K562 (cell line): ENCODE measurements around the gene UNC93B1. TPM values are rescaled to one million over a fixed set of nuclear protein-coding genes. Genes with fewer than 3 reads are reported as not detected.

ENCODE experiments used
- CBX8 ChIP-seq: fragments of 200-600 bp; sonication (generic); IDR thresholded peaks from 2 replicates; pipeline ENCODE4 v1.6.1; 2012; ENCODE audit warnings: borderline replicate concordance, mixed run types, low read depth, mild to moderate bottlenecking, moderate library complexity, mixed read lengths, low read length, control low read depth, inconsistent platforms; ENCODE audit not compliant: poor library complexity, severe bottlenecking; ENCODE audit errors: extremely low read depth
- DNMT1 ChIP-seq: fragments of 450-650 bp; IDR thresholded peaks from 2 replicates; pipeline ENCODE4 v1.6.1; 2016; ENCODE audit warnings: antibody characterized with exemption, mild to moderate bottlenecking
- E2F6 ChIP-seq, 2 experiments: IDR thresholded peaks; 2 replicates each; pipeline ENCODE4 v1.6.1; 2011; ENCODE audit warnings: borderline replicate concordance in 1 of 2, control low read depth in 1 of 2, low read depth in 1 of 2, low read length in 1 of 2, mild to moderate bottlenecking in 1 of 2, mixed read lengths in 1 of 2, moderate library complexity in 1 of 2; ENCODE audit not compliant: insufficient read depth in 1 of 2, insufficient read length in 1 of 2, poor library complexity in 1 of 2, severe bottlenecking in 1 of 2; ENCODE audit errors: extremely low read depth in 1 of 2
- ELF2 ChIP-seq: fragments of 250-450 bp; sonication (Bioruptor Pico); IDR thresholded peaks from 2 replicates; pipeline ENCODE4 v1.5.0; 2021; ENCODE audit warnings: mild to moderate bottlenecking
- EP400 ChIP-seq: fragments of 450-650 bp; IDR thresholded peaks from 2 replicates; pipeline ENCODE4 v1.6.1; 2017; ENCODE audit warnings: antibody characterized with exemption, mild to moderate bottlenecking, moderate library complexity
- FOXA3 ChIP-seq, 2 experiments: fragments of 450-650 bp in 1 of 2; sonication (generic) in 1 of 2; formaldehyde crosslinking; IDR thresholded peaks in 1 of 2; conservative IDR thresholded peaks in 1 of 2; 2 replicates each; pipeline versions ENCODE4 v1.4.0 to v1.8.0; 2020 to 2022; ENCODE audit warnings: mild to moderate bottlenecking in 2 of 2, missing genetic modification reagents in 1 of 2
- HCFC1 ChIP-seq: IDR thresholded peaks from 2 replicates; pipeline ENCODE4 v1.6.1; 2012; ENCODE audit warnings: low read depth, low read length, improper control_type of control experiment
- NFIC ChIP-seq: fragments of 450-650 bp; IDR thresholded peaks from 2 replicates; pipeline ENCODE4 v1.6.1; 2017; ENCODE audit warnings: mild to moderate bottlenecking, inconsistent platforms
- NR2C2 ChIP-seq, 2 experiments: fragments of 200-800 bp in 1 of 2; sonication (Bioruptor generic) in 1 of 2; sonication (generic) in 1 of 2; formaldehyde crosslinking in 1 of 2; IDR thresholded peaks; 2 replicates each; pipeline versions ENCODE4 v1.6.1 to v1.8.0; 2016 to 2022; ENCODE audit warnings: mild to moderate bottlenecking in 1 of 2, missing compliant biosample characterization in 1 of 2, missing genetic modification characterization in 1 of 2, missing genetic modification reagents in 1 of 2
- PHF8 ChIP-seq: fragments of 200-600 bp; sonication (generic); IDR thresholded peaks from 2 replicates; pipeline ENCODE4 v1.6.1; 2012; ENCODE audit warnings: mixed run types, mild to moderate bottlenecking, inconsistent platforms, low read length, moderate library complexity, borderline replicate concordance
- PKNOX1 ChIP-seq: fragments of 450-650 bp; IDR thresholded peaks from 2 replicates; pipeline ENCODE4 v1.6.1; 2016
- PTTG1 ChIP-seq: fragments of 450-650 bp; IDR thresholded peaks from 2 replicates; pipeline ENCODE4 v1.6.1; 2016; ENCODE audit warnings: low read depth, mild to moderate bottlenecking, missing genetic modification characterization, missing compliant biosample characterization
- XRCC5 ChIP-seq: fragments of 200-400 bp; formaldehyde crosslinking; IDR thresholded peaks from 2 replicates; pipeline ENCODE4 v1.6.1; 2017; ENCODE audit warnings: low read depth, mild to moderate bottlenecking, low read length
- ZNF175 ChIP-seq: fragments of 200-800 bp; sonication (Bioruptor generic); IDR thresholded peaks from 2 replicates; pipeline ENCODE4 v1.6.1; 2016; ENCODE audit warnings: low read depth, mild to moderate bottlenecking, missing genetic modification characterization, missing compliant biosample characterization
- polyA plus RNA-seq, 8 experiments: library from polyadenylated mRNA; depleted of rRNA in 4 of 8; stranded (reverse) in 5 of 8; unstranded in 3 of 8; fragments of >200 nt; fragmentation: Nextera tagmentation in 2 of 8; fragmentation: Illumina TruSeq in 1 of 8; extraction: Ambion mirVana in 2 of 8; extraction: Trizol in 1 of 8; gene quantifications; 2 replicates each; pipeline versions ENCODE4 v1.2.1 to v1.2.3, GENCODE V29; 2011 to 2014; ENCODE audit warnings: inconsistent platforms in 1 of 8, missing spikeins in 1 of 8
- total RNA-seq, 7 experiments: library from RNA; depleted of rRNA in 6 of 7; stranded (reverse); fragments of >200 nt in 6 of 7; fragmentation: Illumina TruSeq in 2 of 7; extraction: Trizol in 2 of 7; gene quantifications; 2 replicates each; pipeline versions ENCODE4 v1.2.1 to v1.2.3, GENCODE V29; 2011 to 2021; ENCODE audit warnings: low replicate concordance in 1 of 7
- TF ChIP-seq, protein P1 (sequence below): sonication (generic); formaldehyde crosslinking; IDR thresholded peaks from 2 replicates; pipeline ENCODE4 v1.8.0; 2022; ENCODE audit warnings: mild to moderate bottlenecking, missing genetic modification reagents, borderline replicate concordance
- TF ChIP-seq, protein P2 (sequence below): fragments of 450-650 bp; IDR thresholded peaks from 2 replicates; pipeline ENCODE4 v1.6.1; 2014; ENCODE audit warnings: low read depth, mild to moderate bottlenecking, moderate library complexity, borderline replicate concordance
- TF ChIP-seq, protein P3 (sequence below): fragments of 250-450 bp; sonication (Bioruptor Pico); IDR thresholded peaks from 2 replicates; pipeline ENCODE4 v1.9.0; 2021; ENCODE audit warnings: mild to moderate bottlenecking

Gene UNC93B1
- total and polyA plus RNA-seq, 9 of the 15 experiments (the other 6 are each of a cell fraction or from before 2014, with no cell fraction given): 0.10 to 13.6 (median 6.5) TPM

DNA sequence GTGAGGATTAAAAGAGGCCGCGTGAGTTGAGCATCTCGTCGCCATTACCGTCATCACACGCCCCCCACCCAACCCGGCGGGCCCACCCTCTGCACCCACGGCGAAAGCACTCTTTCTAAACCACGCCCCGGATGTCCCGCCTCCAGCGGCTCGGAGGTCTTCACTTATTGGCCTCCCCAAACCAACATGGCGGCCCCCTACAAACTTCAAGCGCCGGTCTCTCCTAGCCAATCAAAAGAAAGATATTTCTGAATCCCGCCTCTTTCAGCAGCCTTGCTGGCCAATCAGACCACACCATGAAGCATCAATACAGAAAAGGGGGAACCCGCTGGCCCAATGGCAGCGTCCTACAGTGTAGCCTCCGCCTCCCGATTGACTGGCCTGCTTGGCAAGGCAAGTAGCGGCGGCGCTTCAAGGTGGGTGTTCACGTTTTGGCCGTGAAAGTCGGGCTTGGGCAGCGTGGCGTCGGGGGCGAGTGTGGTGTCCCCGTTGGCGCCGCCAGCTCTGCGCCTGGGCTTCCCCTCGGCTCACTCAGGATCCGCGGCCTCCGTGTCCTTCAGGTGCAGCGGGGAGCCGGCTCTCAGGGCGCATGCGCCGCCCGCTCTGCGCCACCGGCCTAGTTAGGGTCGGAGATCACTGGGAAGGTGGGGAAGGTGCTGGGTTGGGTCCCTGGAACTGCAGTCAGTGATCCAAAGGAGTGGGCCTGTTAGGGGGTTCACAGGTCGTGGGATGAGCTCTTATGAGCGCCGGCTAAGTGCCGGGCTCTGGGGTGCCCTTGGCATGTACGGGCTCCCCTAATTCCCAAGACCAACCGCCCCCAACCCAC, 26.6 kb upstream of the UNC93B1 start, which contains the start of gene NDUFS8 (continued):
- peak; percentile 52 for TF ChIP-seq HCFC1
- TF ChIP-seq XRCC5: no peak
- TF ChIP-seq ZNF175: peak; percentile 40; the same call in 1 of the 2 replicates
- peak; percentile 97 for TF ChIP-seq PKNOX1
- TF ChIP-seq, protein P1, sequence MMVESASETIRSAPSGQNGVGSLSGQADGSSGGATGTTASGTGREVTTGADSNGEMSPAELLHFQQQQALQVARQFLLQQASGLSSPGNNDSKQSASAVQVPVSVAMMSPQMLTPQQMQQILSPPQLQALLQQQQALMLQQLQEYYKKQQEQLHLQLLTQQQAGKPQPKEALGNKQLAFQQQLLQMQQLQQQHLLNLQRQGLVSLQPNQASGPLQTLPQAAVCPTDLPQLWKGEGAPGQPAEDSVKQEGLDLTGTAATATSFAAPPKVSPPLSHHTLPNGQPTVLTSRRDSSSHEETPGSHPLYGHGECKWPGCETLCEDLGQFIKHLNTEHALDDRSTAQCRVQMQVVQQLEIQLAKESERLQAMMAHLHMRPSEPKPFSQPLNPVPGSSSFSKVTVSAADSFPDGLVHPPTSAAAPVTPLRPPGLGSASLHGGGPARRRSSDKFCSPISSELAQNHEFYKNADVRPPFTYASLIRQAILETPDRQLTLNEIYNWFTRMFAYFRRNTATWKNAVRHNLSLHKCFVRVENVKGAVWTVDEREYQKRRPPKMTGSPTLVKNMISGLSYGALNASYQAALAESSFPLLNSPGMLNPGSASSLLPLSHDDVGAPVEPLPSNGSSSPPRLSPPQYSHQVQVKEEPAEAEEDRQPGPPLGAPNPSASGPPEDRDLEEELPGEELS: peak; percentile 60; the same call in 1 of the 2 replicates
- TF ChIP-seq NFIC: no peak
- no peak for TF ChIP-seq FOXA3 (CRISPR knock-in tag; conservative IDR thresholded peaks at IDR 0.05 in 1 of 2, IDR thresholded peaks at IDR 0.05 in 1 of 2)
- TF ChIP-seq CBX8: no peak
- TF ChIP-seq EP400: peak; percentile 83
- TF ChIP-seq, protein P2, sequence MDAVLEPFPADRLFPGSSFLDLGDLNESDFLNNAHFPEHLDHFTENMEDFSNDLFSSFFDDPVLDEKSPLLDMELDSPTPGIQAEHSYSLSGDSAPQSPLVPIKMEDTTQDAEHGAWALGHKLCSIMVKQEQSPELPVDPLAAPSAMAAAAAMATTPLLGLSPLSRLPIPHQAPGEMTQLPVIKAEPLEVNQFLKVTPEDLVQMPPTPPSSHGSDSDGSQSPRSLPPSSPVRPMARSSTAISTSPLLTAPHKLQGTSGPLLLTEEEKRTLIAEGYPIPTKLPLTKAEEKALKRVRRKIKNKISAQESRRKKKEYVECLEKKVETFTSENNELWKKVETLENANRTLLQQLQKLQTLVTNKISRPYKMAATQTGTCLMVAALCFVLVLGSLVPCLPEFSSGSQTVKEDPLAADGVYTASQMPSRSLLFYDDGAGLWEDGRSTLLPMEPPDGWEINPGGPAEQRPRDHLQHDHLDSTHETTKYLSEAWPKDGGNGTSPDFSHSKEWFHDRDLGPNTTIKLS: peak; percentile 70; the same call in 1 of the 2 replicates
- TF ChIP-seq, protein P3, sequence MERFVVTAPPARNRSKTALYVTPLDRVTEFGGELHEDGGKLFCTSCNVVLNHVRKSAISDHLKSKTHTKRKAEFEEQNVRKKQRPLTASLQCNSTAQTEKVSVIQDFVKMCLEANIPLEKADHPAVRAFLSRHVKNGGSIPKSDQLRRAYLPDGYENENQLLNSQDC (CRISPR knock-in tag): no peak
- no peak for TF ChIP-seq PTTG1 (tag)
- TF ChIP-seq ELF2: peak; percentile 26; the same call in 1 of the 2 replicates
- no peak for TF ChIP-seq DNMT1
- TF ChIP-seq NR2C2 (CRISPR knock-in tag; IDR thresholded peaks at IDR 0.05): 0 out of 2 replicates have a peak, but pooled peaks have one; percentile 18
- TF ChIP-seq NR2C2 (tag; IDR thresholded peaks at IDR 0.05): peak; percentile 81
- peak; percentile 99 for TF ChIP-seq PHF8
- peak; percentile 35 to 39 for TF ChIP-seq E2F6 (IDR thresholded peaks at IDR 0.05; ENCODE audit: borderline replicate concordance in 1 of 2, extremely low read depth in 1 of 2, insufficient read depth in 1 of 2, insufficient read length in 1 of 2, low read depth in 1 of 2, low read length in 1 of 2, poor library complexity in 1 of 2, severe bottlenecking in 1 of 2)
